Measurements from ENCODE around the gene SOCS6. TPM values are rescaled to one million over a fixed set of nuclear protein-coding genes. Genes with fewer than 3 reads are reported as not detected.
A peak's percentile ranks its signal among the peaks of the same experiment; 100 is the strongest.

SOCS6 gene
- total and polyA plus RNA-seq, 2 of the 13 experiments (the other 11 are each of a cell fraction or from before 2014, with no cell fraction given), result 18.6 to 38.3 TPM

DNA sequence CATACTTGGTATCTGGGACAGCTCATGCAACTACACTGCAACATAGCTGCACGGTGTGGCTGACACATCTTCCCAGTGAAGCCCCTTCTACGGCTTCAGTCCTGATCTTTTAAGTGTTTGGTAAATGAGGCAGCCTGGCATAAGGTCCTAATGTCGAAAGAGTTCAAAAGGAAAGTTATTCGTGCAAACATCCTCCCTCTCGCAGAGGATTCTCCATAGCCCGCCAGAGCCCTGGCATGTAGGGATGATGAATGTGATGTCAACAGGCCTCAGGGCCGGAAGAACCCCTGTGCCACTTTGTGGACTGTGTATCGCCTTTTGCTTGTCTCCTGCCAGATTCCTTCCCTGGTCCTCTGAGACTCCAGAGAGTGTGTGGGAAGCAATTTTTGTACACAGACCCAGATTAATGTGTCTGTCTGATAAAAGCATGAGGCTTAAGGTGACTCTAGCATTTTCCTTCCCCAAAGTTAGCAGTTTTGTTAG, 88.5 kb downstream of the SOCS6 start (continued):
- TF ChIP-seq NFE2L1 (CRISPR knock-in tag; IDR thresholded peaks at IDR 0.05; ENCODE audit: borderline replicate concordance), result no peak
- peak; percentile 27; the same call in 1 of the 2 replicates for TF ChIP-seq KMT2B (CRISPR knock-in tag; IDR thresholded peaks at IDR 0.05)
- no peak; the same call in 1 of the 2 replicates for TF ChIP-seq ZNF337 (CRISPR knock-in tag; IDR thresholded peaks at IDR 0.05; ENCODE audit: borderline replicate concordance, low read depth)
- peak; percentile 7 for TF ChIP-seq MED8 (CRISPR knock-in tag; IDR thresholded peaks at IDR 0.05; ENCODE audit: insufficient replicate concordance)
- TF ChIP-seq, protein P1, sequence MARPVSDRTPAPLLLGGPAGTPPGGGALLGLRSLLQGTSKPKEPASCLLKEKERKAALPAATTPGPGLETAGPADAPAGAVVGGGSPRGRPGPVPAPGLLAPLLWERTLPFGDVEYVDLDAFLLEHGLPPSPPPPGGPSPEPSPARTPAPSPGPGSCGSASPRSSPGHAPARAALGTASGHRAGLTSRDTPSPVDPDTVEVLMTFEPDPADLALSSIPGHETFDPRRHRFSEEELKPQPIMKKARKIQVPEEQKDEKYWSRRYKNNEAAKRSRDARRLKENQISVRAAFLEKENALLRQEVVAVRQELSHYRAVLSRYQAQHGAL (CRISPR knock-in tag; IDR thresholded peaks at IDR 0.05; ENCODE audit: not compliant biosample characterization), result no peak
- TF ChIP-seq ZNF468 (CRISPR knock-in tag; IDR thresholded peaks at IDR 0.05), result no peak
- peak; percentile 70; the same call in 1 of the 2 replicates for TF ChIP-seq ZNF7 (CRISPR knock-in tag; IDR thresholded peaks at IDR 0.05)
- no peak for TF ChIP-seq ZNF781 (CRISPR knock-in tag; IDR thresholded peaks at IDR 0.05; ENCODE audit: borderline replicate concordance, not compliant biosample characterization)
- TF ChIP-seq, protein P2, sequence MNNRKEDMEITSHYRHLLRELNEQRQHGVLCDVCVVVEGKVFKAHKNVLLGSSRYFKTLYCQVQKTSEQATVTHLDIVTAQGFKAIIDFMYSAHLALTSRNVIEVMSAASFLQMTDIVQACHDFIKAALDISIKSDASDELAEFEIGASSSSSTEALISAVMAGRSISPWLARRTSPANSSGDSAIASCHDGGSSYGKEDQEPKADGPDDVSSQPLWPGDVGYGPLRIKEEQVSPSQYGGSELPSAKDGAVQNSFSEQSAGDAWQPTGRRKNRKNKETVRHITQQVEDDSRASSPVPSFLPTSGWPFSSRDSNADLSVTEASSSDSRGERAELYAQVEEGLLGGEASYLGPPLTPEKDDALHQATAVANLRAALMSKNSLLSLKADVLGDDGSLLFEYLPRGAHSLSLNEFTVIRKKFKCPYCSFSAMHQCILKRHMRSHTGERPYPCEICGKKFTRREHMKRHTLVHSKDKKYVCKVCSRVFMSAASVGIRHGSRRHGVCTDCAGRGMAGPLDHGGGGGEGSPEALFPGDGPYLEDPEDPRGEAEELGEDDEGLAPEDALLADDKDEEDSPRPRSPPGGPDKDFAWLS (CRISPR knock-in tag; IDR thresholded peaks at IDR 0.05; ENCODE audit: borderline replicate concordance), result no peak
- TF ChIP-seq ZNF12 (CRISPR knock-in tag; IDR thresholded peaks at IDR 0.05), result 0 out of 2 replicates have a peak, but pooled peaks have one; percentile 18
- TF ChIP-seq, protein P3, sequence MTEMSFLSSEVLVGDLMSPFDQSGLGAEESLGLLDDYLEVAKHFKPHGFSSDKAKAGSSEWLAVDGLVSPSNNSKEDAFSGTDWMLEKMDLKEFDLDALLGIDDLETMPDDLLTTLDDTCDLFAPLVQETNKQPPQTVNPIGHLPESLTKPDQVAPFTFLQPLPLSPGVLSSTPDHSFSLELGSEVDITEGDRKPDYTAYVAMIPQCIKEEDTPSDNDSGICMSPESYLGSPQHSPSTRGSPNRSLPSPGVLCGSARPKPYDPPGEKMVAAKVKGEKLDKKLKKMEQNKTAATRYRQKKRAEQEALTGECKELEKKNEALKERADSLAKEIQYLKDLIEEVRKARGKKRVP (CRISPR knock-in tag; IDR thresholded peaks at IDR 0.05), result peak in 1 of 2 experiments; percentile 18; a peak in 2 of 4 replicates
- TF ChIP-seq CCDC6 (CRISPR knock-in tag; IDR thresholded peaks at IDR 0.05), result no peak
- TF ChIP-seq SMAD1 (CRISPR knock-in tag; IDR thresholded peaks at IDR 0.05; ENCODE audit: borderline replicate concordance, low read depth), result no peak
- TF ChIP-seq NR2F6 (IDR thresholded peaks at IDR 0.05), result no peak
- TF ChIP-seq NR2F6 (CRISPR knock-in tag; IDR thresholded peaks at IDR 0.05), result peak; percentile 25; the same call in 1 of the 2 replicates
- no peak; the same call in 1 of the 2 replicates for TF ChIP-seq SMAD3 (CRISPR knock-in tag; IDR thresholded peaks at IDR 0.05)
- TF ChIP-seq SRY (CRISPR knock-in tag; IDR thresholded peaks at IDR 0.05), result no peak
- peak; percentile 75 for TF ChIP-seq POLR2G (IDR thresholded peaks at IDR 0.05; ENCODE audit: low read depth, low read length)
- TF ChIP-seq, protein P4, sequence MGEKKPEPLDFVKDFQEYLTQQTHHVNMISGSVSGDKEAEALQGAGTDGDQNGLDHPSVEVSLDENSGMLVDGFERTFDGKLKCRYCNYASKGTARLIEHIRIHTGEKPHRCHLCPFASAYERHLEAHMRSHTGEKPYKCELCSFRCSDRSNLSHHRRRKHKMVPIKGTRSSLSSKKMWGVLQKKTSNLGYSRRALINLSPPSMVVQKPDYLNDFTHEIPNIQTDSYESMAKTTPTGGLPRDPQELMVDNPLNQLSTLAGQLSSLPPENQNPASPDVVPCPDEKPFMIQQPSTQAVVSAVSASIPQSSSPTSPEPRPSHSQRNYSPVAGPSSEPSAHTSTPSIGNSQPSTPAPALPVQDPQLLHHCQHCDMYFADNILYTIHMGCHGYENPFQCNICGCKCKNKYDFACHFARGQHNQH (CRISPR knock-in tag; IDR thresholded peaks at IDR 0.05), result peak; percentile 63
- 0 out of 2 replicates have a peak, but pooled peaks have one; percentile 47 for TF ChIP-seq ZNF775 (CRISPR knock-in tag; IDR thresholded peaks at IDR 0.05; ENCODE audit: borderline replicate concordance)
- TF ChIP-seq, protein P5, sequence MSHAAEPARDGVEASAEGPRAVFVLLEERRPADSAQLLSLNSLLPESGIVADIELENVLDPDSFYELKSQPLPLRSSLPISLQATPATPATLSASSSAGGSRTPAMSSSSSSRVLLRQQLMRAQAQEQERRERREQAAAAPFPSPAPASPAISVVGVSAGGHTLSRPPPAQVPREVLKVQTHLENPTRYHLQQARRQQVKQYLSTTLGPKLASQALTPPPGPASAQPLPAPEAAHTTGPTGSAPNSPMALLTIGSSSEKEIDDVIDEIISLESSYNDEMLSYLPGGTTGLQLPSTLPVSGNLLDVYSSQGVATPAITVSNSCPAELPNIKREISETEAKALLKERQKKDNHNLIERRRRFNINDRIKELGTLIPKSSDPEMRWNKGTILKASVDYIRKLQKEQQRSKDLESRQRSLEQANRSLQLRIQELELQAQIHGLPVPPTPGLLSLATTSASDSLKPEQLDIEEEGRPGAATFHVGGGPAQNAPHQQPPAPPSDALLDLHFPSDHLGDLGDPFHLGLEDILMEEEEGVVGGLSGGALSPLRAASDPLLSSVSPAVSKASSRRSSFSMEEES (CRISPR knock-in tag; IDR thresholded peaks at IDR 0.05), result no peak; the same call in 1 of the 2 replicates
- no peak for TF ChIP-seq ZNF446 (CRISPR knock-in tag; IDR thresholded peaks at IDR 0.05)
- TF ChIP-seq CBX5 (CRISPR knock-in tag; IDR thresholded peaks at IDR 0.05; ENCODE audit: borderline replicate concordance), result 0 out of 2 replicates have a peak, but pooled peaks have one; percentile 28
- TF ChIP-seq ZNF263 (CRISPR knock-in tag; IDR thresholded peaks at IDR 0.05), result no peak
- no peak for TF ChIP-seq ZNF850 (CRISPR knock-in tag; conservative IDR thresholded peaks at IDR 0.05)

All from HepG2 (cell line).